Muscle layer of duodenum (tissue), 2 donors: ENCODE results near the gene NDNF.

ENCODE experiments used
- H3K27ac ChIP-seq: one replicate; pipeline ENCODE4 v1.7.0; 2013; ENCODE audit warnings: mild to moderate bottlenecking, low read length
- H3K27me3 ChIP-seq: one replicate; pipeline ENCODE4 v1.7.0; 2013; ENCODE audit warnings: low read depth, mild to moderate bottlenecking, control low read depth, low read length
- H3K36me3 ChIP-seq, 2 donors: one replicate each; pipeline ENCODE4 v1.7.0; 2013; ENCODE audit warnings: low read length in 2 of 2, control low read depth in 1 of 2, mild to moderate bottlenecking in 1 of 2; ENCODE audit not compliant: insufficient read depth in 2 of 2, control insufficient read depth in 1 of 2
- H3K4me1 ChIP-seq, 2 donors: one replicate each; pipeline ENCODE4 v1.7.0; 2013; ENCODE audit warnings: low read length in 2 of 2, mild to moderate bottlenecking in 2 of 2, control low read depth in 1 of 2, moderate library complexity in 1 of 2; ENCODE audit not compliant: insufficient read depth in 2 of 2, control insufficient read depth in 1 of 2
- H3K4me3 ChIP-seq, 2 donors: one replicate each; pipeline ENCODE4 v1.7.0; 2013; ENCODE audit warnings: low read length in 2 of 2, low read depth in 1 of 2, mild to moderate bottlenecking in 1 of 2
- H3K9me3 ChIP-seq, 2 donors: one replicate each; pipeline ENCODE4 v1.7.0; 2013; ENCODE audit warnings: low read length in 2 of 2, control low read depth in 1 of 2, mild to moderate bottlenecking in 1 of 2; ENCODE audit not compliant: control insufficient read depth in 1 of 2
- donor health status: healthy.

The NDNF gene

DNA sequence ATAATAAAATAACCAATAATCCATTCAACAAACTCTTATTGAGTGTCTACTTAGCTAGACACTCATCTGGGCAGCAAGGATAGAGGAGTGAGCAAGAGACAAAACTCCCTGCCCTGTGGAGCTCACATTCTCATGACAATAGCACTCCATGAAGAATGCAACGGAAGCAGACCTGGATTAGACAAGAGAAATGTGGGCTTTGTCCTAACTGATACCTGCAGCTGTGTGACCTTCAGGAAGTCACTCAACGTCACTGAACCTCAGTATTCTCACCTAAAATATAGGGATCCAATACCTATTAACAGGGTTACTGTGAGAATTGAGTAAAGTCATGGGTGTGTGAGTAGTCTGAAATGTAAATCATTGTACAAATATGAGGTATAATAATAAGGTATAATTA lies 61.2 kb downstream of the NDNF start:
- Histone ChIP-seq H3K4me1 (no peaks in the 10 kb centered on the region), H3K4me3 (no peak overlapping the region), H3K27ac (no peak overlapping the region), H3K27me3 (no peaks in the 10 kb centered on the region), H3K9me3 (no peaks in the 10 kb centered on the region), H3K36me3 (no peaks in the 10 kb centered on the region)

DNA sequence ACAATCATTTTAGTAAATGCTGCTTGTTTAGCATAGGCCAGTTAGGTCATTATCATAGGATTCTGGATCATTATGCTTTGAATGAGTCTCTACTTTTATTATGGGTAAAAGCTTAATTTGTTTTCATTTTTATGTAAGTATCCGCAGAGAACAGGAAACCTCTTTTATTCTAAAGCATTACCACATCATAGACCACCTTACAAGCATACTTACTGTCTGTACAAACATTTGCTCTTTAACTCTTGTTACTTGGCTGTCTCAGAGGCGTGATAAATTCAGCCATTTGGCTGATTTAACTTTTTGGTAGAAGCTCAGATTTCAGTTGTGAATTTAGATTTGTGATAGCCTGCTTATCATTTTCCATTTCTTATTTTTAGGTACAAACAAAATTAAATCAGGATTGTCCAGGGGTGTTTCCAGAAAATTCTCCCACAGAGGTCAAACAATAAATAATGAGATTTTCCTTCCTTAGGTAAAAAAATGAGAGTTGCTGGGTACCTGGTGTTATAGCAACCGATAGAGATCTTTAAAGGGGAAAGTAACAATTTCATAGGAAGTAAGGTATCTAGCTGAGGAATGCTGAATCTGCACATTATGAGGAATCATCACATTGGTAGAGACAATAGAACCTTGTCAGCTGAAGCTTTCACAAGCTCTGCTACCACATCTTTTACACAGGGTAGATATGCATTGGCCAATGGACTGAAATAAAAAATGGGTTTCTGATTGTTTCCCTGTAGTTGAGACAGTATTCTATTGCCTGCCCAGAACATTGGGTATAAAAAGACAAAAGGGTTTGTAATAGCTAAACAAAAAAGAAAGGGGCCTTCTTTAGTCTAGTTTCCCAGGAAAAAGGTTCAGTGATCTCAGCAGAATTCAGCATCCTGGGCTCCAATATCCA lies 62.5 kb downstream of the NDNF start:
- no peaks in the 10 kb centered on the region for H3K36me3 ChIP-seq
- H3K9me3 ChIP-seq = no peaks in the 10 kb centered on the region
- H3K4me3 ChIP-seq = no peak overlapping the region
- H3K27ac ChIP-seq = no peak overlapping the region
- no peaks in the 10 kb centered on the region for H3K27me3 ChIP-seq
- H3K4me1 ChIP-seq = no peaks in the 10 kb centered on the region

DNA sequence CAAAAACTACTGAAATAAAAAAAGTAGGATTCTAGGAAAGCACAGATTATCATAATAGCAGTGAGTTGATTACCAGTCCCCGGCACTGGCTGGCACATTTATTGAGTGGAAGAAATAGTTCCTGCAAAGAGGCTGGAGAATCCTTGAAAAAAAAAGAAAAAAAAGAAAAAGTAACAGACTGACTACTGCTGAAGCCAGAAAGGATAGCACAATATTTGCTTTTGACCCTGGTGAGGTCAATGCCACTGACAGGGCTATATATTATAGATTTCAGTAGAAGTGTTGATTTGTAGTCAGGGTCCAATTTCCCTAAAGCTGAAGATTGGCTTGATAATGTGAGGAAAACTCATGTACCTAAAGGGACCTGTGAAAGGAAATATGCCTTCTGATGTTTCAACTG lies 64.7 kb downstream of the NDNF start:
- Histone ChIP-seq H3K27me3 (no peaks in the 10 kb centered on the region), H3K4me1 (no peaks in the 10 kb centered on the region), H3K9me3 (no peaks in the 10 kb centered on the region), H3K4me3 (no peak overlapping the region), H3K36me3 (no peaks in the 10 kb centered on the region), H3K27ac (no peak overlapping the region)

DNA sequence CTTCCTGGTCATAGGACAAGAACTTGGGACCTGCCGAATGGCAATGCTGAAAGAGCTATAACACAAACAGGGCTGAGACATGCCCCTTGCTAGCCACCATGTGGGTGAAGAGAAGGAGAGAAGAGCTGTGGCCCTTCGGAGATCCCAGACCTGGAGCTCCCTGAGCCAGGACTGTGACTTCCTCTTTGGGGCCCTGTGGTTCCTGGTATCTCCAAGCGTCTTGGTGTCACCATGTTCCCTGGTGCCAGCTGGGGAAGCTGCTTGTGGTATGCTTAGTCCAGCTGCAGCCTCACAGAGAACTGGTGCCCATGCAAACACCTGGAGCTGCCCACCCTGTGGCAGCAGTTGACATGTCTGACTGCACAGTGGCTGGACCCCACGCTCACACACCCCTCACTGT lies 68.5 kb downstream of the NDNF start:
- H3K9me3 ChIP-seq = no peaks in the 10 kb centered on the region
- no peaks in the 10 kb centered on the region for H3K4me1 ChIP-seq

DNA sequence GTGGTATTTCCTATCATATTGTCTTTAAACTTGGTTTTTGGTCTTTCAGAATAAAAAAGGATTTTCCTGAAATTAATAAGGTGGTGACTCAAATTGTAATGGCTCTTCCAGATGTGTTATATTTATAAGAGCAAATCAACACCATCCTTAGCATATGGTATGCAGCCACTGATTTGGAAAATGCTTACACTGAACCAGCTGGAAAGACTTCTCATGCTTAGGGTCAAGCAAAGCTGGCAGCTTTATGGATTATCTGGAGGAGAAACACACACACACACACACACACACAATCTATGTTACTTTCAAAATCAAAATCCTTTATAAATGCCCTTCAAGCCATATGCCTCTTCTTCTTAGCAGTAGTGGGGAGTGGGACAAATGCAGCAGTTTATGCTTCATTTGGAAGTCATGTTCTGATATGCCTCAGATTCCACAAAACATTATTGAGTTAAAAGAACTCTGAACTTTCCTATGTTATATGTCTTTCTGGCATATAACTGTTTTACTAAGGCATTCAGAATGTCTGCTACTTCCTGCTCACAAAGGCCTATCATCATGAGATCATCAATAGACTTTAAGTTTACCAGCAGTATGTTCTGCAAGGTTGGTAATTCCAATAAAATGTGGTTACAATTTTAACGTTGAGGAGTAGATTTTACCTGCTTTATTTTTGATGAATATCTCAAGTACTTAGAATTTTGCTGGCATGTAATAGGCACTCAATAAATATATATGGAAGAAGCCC lies 76.9 kb downstream of the NDNF start:
- no peaks in the 10 kb centered on the region for H3K27me3 ChIP-seq
- H3K36me3 ChIP-seq = no peaks in the 10 kb centered on the region
- H3K9me3 ChIP-seq = no peaks in the 10 kb centered on the region
- no peak overlapping the region for H3K27ac ChIP-seq
- no peaks in the 10 kb centered on the region for H3K4me1 ChIP-seq
- no peak overlapping the region for H3K4me3 ChIP-seq

More for the DNA sequence above, 68.5 kb downstream of the NDNF start:
- Histone ChIP-seq H3K27ac (no peak overlapping the region), H3K4me3 (no peak overlapping the region), H3K36me3 (no peaks in the 10 kb centered on the region), H3K27me3 (no peaks in the 10 kb centered on the region)

DNA sequence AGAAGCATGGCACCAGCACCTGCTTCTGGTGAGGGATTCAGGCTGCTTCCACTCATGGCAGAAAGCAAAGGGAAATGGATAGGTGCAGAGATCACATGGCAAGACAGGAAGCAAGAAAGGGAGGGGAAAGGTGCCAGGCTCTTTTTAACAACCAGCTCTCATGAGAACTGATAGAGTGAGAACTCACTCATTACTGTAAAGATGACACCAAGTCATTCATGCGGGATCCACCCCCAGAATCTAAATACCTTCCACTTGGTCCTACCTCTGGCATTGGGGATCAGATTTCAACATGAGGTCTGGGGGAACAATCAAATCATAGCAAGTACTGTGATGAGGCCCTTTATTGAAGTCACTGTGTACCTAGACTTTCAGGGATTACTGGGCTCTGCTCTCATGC lies 77.8 kb downstream of the NDNF start:
- Histone ChIP-seq H3K27ac (no peak overlapping the region), H3K4me3 (no peak overlapping the region), H3K4me1 (no peaks in the 10 kb centered on the region), H3K27me3 (no peaks in the 10 kb centered on the region), H3K9me3 (no peaks in the 10 kb centered on the region), H3K36me3 (no peaks in the 10 kb centered on the region)

DNA sequence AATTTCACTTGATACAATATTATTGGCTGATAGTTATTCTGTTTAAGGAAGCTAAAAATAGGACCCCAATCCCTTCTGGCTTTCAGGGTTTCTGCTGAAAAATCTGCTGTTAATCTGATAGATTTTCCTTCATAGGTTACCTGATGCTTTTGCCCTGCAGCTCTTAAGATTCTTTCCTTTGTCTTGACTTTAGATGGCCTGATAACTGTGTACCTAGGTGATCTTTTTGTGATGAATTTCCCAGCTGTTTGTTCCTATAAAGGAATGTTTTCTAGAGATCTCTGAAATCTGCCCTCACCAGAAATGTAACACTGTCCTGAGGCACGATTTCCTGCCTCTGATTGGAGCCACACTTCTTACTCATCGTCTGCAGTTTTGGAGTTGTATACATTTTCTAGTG lies 80.5 kb downstream of the NDNF start:
- Histone ChIP-seq H3K4me1 (no peaks in the 10 kb centered on the region), H3K9me3 (no peaks in the 10 kb centered on the region), H3K27ac (no peak overlapping the region), H3K4me3 (no peak overlapping the region), H3K36me3 (no peaks in the 10 kb centered on the region), H3K27me3 (no peaks in the 10 kb centered on the region)

DNA sequence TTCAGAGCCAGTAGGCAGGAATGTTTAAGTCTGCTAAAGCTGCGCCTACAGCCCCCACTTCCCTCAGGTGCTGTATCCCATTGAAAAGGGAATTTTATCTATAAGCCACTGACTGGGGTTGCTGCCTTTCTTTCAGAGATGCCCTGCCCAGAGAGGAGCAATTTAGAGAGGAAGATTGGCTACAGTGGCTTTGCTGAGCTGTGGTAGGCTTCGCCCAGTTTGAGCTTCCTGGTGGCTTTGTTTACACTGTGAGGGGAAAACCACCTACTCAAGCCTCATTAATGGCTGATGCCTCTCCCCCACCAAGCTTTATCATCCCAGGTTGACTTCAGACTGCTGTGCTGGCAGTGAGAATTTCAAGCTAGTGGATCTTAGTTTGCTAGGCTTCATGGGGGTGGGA lies 82.1 kb downstream of the NDNF start:
- H3K9me3 ChIP-seq = no peaks in the 10 kb centered on the region
- no peaks in the 10 kb centered on the region for H3K27me3 ChIP-seq
- H3K27ac ChIP-seq = no peak overlapping the region
- no peak overlapping the region for H3K4me3 ChIP-seq
- no peaks in the 10 kb centered on the region for H3K4me1 ChIP-seq
- no peaks in the 10 kb centered on the region for H3K36me3 ChIP-seq
